Dermis lymphatic vessel endothelial cell (primary cell): ENCODE results near the gene EIF1. TPM values are rescaled to one million over a fixed set of nuclear protein-coding genes. Genes with fewer than 3 reads are reported as not detected.

Experiments used
- total RNA-seq: library from RNA; depleted of rRNA; stranded (reverse); fragments of >200 nt; gene quantifications from 2 replicates; pipeline ENCODE4 v1.2.1, GENCODE V29; 2014

Gene EIF1
- 73.2 and 98.0 TPM in 2 replicates for total RNA-seq

GRCh38 chr17:41688641-41689496 lies at the start of gene EIF1:
Gene EIF1, plus strand, starts transcription at chr17:41688885. Its CDS starts 154 bp downstream, at chr17:41689039.

GRCh38 chr17:41711669-41712400 lies 23.1 kb downstream of the EIF1 start, which contains the start of gene GAST:
Gene GAST, plus strand, starts transcription at chr17:41712331. Its CDS starts 3,106 bp downstream, at chr17:41715437.

GRCh38 chr17:41734139-41734948 lies 45.7 kb downstream of the EIF1 start, which contains the start of gene HAP1:
Gene HAP1, minus strand, starts transcription at chr17:41734643. Its CDS starts 9 bp downstream, at chr17:41734634.

Other genes with a start within 250 kb of the EIF1 start
- not detected in 2 replicates for gene KRT38, start 247.9 kb upstream of the EIF1 start, total RNA-seq
- not detected in 2 replicates for gene KRT32, start 221.5 kb upstream of the EIF1 start, total RNA-seq
- not detected in 2 replicates for gene KRT35, start 207.7 kb upstream of the EIF1 start, total RNA-seq
- 0.22 and 0.34 TPM in 2 replicates for gene KRT36, start 199.0 kb upstream of the EIF1 start, total RNA-seq
- gene KRT13, start 183.3 kb upstream of the EIF1 start, total RNA-seq: not detected in 2 replicates
- under 0.01 TPM in 2 replicates for gene KRT15, start 170.0 kb upstream of the EIF1 start, total RNA-seq
- gene KRT19, start 160.6 kb upstream of the EIF1 start, total RNA-seq: 0.43 and 0.65 TPM in 2 replicates
- not detected in 2 replicates for gene KRT9, start 116.8 kb upstream of the EIF1 start, total RNA-seq
- gene KRT14, start 102.0 kb upstream of the EIF1 start, total RNA-seq: not detected in 2 replicates
- not detected in 2 replicates for gene KRT16, start 76.1 kb upstream of the EIF1 start, total RNA-seq
- 0.09 and 0.11 TPM in 2 replicates for gene KRT17, start 64.3 kb upstream of the EIF1 start, total RNA-seq
- gene GAST, start 23.4 kb downstream of the EIF1 start, total RNA-seq: not detected in 2 replicates
- gene HAP1, start 45.8 kb downstream of the EIF1 start, total RNA-seq: 0.09 and 0.65 TPM in 2 replicates
- 294 and 328 TPM in 2 replicates for gene JUP, start 97.8 kb downstream of the EIF1 start, total RNA-seq
- 45.5 and 51.5 TPM in 2 replicates for gene P3H4, start 123.1 kb downstream of the EIF1 start, total RNA-seq
- gene FKBP10, start 124.1 kb downstream of the EIF1 start, total RNA-seq: 134 and 149 TPM in 2 replicates
- 74.8 and 87.1 TPM in 2 replicates for gene NT5C3B, start 147.3 kb downstream of the EIF1 start, total RNA-seq
- gene KLHL10, start 148.9 kb downstream of the EIF1 start, total RNA-seq: under 0.01 TPM in 2 replicates
- 26.1 and 37.9 TPM in 2 replicates for gene KLHL11, start 176.5 kb downstream of the EIF1 start, total RNA-seq
- 159 and 189 TPM in 2 replicates for gene ACLY, start 230.1 kb downstream of the EIF1 start, total RNA-seq
- 0.11 and 0.34 TPM in 2 replicates for gene ODAD4, start 241.7 kb downstream of the EIF1 start, total RNA-seq